Adrenal gland (tissue), 12 donors: ENCODE measurements around the gene OR10AG1. TPM values are rescaled to one million over a fixed set of nuclear protein-coding genes. Genes with fewer than 3 reads are reported as not detected.

Source experiments
- DNase-seq, 7 donors: peaks; one replicate each; pipeline ENCODE4 v3.0.0-alpha.2; 2019 to 2020
- H3K27ac ChIP-seq, 5 donors: fragments of 200-600 bp; sonication (generic) in 4 of 5; 1 replicate in 3 of 5; 2 replicates in 2 of 5; pipeline versions ENCODE4 v1.5.1 to v1.8.0; 2016 to 2020; ENCODE audit warnings: mild to moderate bottlenecking in 1 of 5
- H3K27me3 ChIP-seq: fragments of 200-600 bp; 2 replicates; pipeline ENCODE4 v1.8.0; 2021
- H3K36me3 ChIP-seq, 2 donors: fragments of 200-600 bp; replicated peaks in 1 of 2; 1 replicate in 1 of 2; 2 replicates in 1 of 2; pipeline versions ENCODE4 v1.5.1 to v1.8.0; 2018 to 2022
- H3K4me1 ChIP-seq, 2 donors: fragments of 200-600 bp; replicated peaks in 1 of 2; 1 replicate in 1 of 2; 2 replicates in 1 of 2; pipeline versions ENCODE4 v1.5.1 to v1.8.0; 2018 to 2021
- H3K4me3 ChIP-seq, 4 donors: fragments of 200-600 bp; sonication (generic) in 3 of 4; one replicate each; pipeline ENCODE4 v1.5.1; 2016 to 2018
- H3K9me3 ChIP-seq, 3 donors: fragments of 200-600 bp; sonication (generic) in 1 of 3; replicated peaks in 1 of 3; 1 replicate in 2 of 3; 2 replicates in 1 of 3; pipeline versions ENCODE4 v1.5.1 to v1.8.0; 2016 to 2021
- POLR2A ChIP-seq, 2 donors: fragments of 450-650 bp; IDR thresholded peaks; one replicate each; pipeline ENCODE4 v1.6.1; 2017; ENCODE audit warnings: antibody characterized with exemption in 2 of 2, mild to moderate bottlenecking in 2 of 2, moderate library complexity in 1 of 2
- WGBS, 4 donors: extraction: QIAGEN DNeasy Blood & Tissue Kit in 2 of 4; methylation state at CpG; one replicate each; pipeline versions ENCODE4 v1.1.5 to v1.1.7; 2013 to 2017; 5-methylcytosine and 5-hydroxymethylcytosine counted together
- intact Hi-C, 2 donors: fragments of 100-400 bp; cut with DNase I; formaldehyde crosslinking; loops; one replicate each; pipeline versions ENCODE4 v1.14.1 to v1.15.0; 2022 to 2023
- polyA plus RNA-seq, 3 donors: library from polyadenylated mRNA; stranded (reverse); fragments of 200-250 nt in 2 of 3; fragments of 350-450 nt in 1 of 3; fragmentation: Illumina TruSeq in 1 of 3; extraction: RNeasy Lipid Tissue Mini Kit (QIAGEN cat#74804) in 1 of 3; gene quantifications; one replicate each; pipeline ENCODE4 v1.2.3, GENCODE V29; 2013 to 2014
- total RNA-seq, 9 donors: library from RNA; depleted of rRNA in 4 of 9; stranded (reverse); fragments of >200 nt in 4 of 9; fragments of 120-200 nt in 1 of 9; fragmentation: NEBNext Ultra II Directional in 1 of 9; extraction: Animal tissue kit (Norgen Biotek cat#: 25700) in 1 of 9; gene quantifications; one replicate each; pipeline versions ENCODE4 v1.1.0 to v1.2.4, GENCODE V29; 2013 to 2023
- TF ChIP-seq, protein P1 (sequence below), 6 experiments: fragments of 450-650 bp in 4 of 6; fragments of 200-600 bp in 2 of 6; sonication (generic) in 1 of 6; IDR thresholded peaks; 1 replicate in 5 of 6; 2 replicates in 1 of 6; pipeline versions ENCODE4 v1.5.1 to v1.8.0; 2016 to 2021; ENCODE audit warnings: antibody characterized with exemption in 6 of 6, mild to moderate bottlenecking in 2 of 6, moderate library complexity in 1 of 6
- donor health status: healthy with polysubstance abuse.
- donor health status: Bipolar disorder and iron deficiency.
- donor health status: DM: yes; HTN: yes; CAD: no.
- donor health status: DM: no; HTN: no; CAD: no.
- donor health status: DM: no; HTN: no; CAD: no.
- donor health status: DM: yes; HTN: yes; CAD: no.

OR10AG1 gene
- total and polyA plus RNA-seq, 12 donors = not detected

DNA sequence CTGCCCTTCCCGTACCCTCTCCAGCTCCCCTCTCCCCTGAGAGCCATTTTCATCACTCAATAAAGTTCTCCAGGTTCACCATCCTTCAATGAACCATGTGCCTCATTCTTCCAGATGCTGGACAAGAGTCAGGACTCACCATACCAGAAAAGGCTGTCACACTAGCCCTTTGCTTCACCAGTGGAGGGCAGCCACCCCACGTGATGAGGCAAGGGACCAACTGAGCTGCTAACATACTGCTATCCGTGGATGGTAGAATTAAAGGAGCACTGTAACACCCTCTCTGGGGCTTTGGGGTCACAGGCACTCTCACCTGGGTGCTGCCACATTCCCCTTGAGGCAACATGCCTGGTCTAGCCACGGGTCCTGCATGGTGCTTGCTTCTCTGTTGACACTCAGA is 20.4 kb downstream of the OR10AG1 start:
- H3K4me3 ChIP-seq = no peak overlapping the region
- H3K4me1 ChIP-seq = no peaks in the 10 kb centered on the region
- WGBS, 4 donors = 59 to 75% (median 63%) methylated on average over 3 to 4 of the region's 4 CpGs
- intact Hi-C loops = loop anchor here in 1 of 2 donors (10.0 kb wide), 1 partner anchor 835 kb away; no protein-coding TSS in a partner anchor
- TF ChIP-seq POLR2A (IDR thresholded peaks at IDR 0.05) = no peak
- TF ChIP-seq, protein P1, sequence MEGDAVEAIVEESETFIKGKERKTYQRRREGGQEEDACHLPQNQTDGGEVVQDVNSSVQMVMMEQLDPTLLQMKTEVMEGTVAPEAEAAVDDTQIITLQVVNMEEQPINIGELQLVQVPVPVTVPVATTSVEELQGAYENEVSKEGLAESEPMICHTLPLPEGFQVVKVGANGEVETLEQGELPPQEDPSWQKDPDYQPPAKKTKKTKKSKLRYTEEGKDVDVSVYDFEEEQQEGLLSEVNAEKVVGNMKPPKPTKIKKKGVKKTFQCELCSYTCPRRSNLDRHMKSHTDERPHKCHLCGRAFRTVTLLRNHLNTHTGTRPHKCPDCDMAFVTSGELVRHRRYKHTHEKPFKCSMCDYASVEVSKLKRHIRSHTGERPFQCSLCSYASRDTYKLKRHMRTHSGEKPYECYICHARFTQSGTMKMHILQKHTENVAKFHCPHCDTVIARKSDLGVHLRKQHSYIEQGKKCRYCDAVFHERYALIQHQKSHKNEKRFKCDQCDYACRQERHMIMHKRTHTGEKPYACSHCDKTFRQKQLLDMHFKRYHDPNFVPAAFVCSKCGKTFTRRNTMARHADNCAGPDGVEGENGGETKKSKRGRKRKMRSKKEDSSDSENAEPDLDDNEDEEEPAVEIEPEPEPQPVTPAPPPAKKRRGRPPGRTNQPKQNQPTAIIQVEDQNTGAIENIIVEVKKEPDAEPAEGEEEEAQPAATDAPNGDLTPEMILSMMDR (IDR thresholded peaks at IDR 0.05) = no peak
- H3K27me3 ChIP-seq = no peaks in the 10 kb centered on the region
- H3K36me3 ChIP-seq = no peaks in the 10 kb centered on the region
- no peak overlapping the region for H3K27ac ChIP-seq
- DNase-seq = no peak
- no peaks in the 10 kb centered on the region for H3K9me3 ChIP-seq

DNA sequence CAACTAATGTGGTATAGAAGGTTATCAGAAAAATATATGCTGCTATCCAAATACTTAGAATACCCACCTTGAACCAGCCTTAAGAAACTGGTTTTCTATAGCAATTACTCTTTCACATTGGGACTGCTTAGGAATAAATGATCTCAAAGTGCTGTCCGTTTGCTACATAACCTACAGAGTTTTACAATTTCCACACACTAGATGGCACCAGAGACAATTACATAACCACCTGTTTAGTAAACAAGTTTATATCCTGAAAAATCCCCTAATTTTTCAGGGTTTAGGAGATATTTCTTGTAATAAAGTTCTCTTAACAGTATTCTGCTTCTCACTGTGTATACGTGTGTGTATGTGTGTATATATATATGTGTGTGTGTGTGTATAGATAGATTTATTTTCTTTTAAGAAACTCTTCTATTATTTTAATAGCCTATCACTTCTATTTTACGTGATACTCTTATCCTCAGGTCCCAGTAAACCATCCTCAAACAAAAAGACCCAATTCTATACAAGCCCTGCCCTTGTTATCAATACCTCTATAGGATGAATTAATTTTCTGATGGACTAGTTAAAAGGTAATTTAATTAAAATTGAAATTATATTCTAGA is 26.9 kb downstream of the OR10AG1 start:
- H3K27me3 ChIP-seq = no peaks in the 10 kb centered on the region
- no peak for DNase-seq
- no peak overlapping the region for H3K27ac ChIP-seq
- H3K4me1 ChIP-seq = no peaks in the 10 kb centered on the region
- H3K36me3 ChIP-seq = no peaks in the 10 kb centered on the region
- no peak overlapping the region for H3K4me3 ChIP-seq
- TF ChIP-seq POLR2A (IDR thresholded peaks at IDR 0.05) = no peak
- TF ChIP-seq, protein P1 (IDR thresholded peaks at IDR 0.05) = peak; percentile 21 to 53 (median 34)
- WGBS, 4 donors = 1 to 6% (median 2%) methylated on average over 3 of the region's 3 CpGs
- intact Hi-C loops = loop anchor here in 1 of 2 donors (10.0 kb wide), 1 partner anchor 842 kb away; no protein-coding TSS in a partner anchor
- H3K9me3 ChIP-seq = no peaks in the 10 kb centered on the region

DNA sequence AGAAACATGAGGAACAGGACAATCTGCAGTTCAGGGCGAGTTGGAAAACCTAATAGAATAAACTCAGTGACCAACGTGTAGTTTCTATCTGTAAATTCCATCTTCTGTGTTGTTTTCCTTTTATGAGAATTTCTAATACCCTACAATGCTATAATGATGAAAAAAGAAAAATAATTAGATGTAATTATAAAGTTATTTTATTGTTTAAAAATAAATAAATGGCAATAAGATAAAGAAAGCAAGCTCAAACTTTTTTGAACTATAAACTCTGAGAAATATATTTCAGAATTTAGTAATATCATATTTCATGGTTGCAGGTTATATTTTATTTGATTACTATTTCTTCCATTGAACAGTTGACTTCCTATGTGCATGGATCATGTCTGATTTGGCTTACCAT is 33.4 kb downstream of the OR10AG1 start, which contains the start of gene OR5I1:
Gene OR5I1, minus strand, starts transcription at position 101 of the 400 bp plus-strand sequence. Its CDS starts 0 bp downstream, at position 101.
- 46 to 56% (median 52%) methylated on average over 2 of the region's 2 CpGs for WGBS, 4 donors
- H3K9me3 ChIP-seq = no peaks in the 10 kb centered on the region
- intact Hi-C loops = no loop called here

DNA sequence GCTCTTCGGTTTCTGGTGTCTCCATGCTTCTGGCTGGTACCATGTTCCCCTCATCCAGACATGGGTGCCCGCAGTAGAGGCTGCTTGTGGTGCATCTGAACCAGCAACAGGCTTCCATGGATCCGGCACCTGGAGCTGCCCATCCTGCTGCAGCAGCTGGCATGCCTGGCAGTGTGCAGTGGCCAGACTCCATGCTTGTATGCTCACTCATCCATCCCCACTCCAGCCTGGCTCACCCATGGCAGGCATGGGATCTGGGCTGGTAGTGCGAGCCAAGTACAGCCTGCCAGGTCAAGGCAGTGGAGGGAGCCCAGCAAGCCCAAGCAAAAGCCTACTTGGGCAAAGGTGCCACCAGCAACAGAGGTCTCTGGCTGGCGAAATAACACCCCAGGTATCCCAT is 49.2 kb downstream of the OR10AG1 start:
- Histone ChIP-seq H3K4me1 (no peaks in the 10 kb centered on the region), H3K36me3 (no peaks in the 10 kb centered on the region), H3K27ac (no peak overlapping the region), H3K9me3 (no peaks in the 10 kb centered on the region), H3K27me3 (no peaks in the 10 kb centered on the region), H3K4me3 (no peak overlapping the region)
- DNase-seq = no peak
- TF ChIP-seq POLR2A (IDR thresholded peaks at IDR 0.05) = no peak
- TF ChIP-seq, protein P1 (IDR thresholded peaks at IDR 0.05) = no peak
- 66 to 81% (median 70%) methylated on average over 4 to 5 of the region's 5 CpGs for WGBS, 4 donors
- intact Hi-C loops = no loop called here

More for the DNA sequence above, 33.4 kb downstream of the OR10AG1 start, which contains the start of gene OR5I1:
- Histone ChIP-seq H3K27me3 (no peaks in the 10 kb centered on the region), H3K4me1 (no peaks in the 10 kb centered on the region), H3K4me3 (no peak within 1 kb of the TSS), H3K36me3 (no peaks in the 10 kb centered on the region), H3K27ac (no peak within 1 kb of the TSS)
- TF ChIP-seq, protein P1 (IDR thresholded peaks at IDR 0.05) = no peak
- no peak for TF ChIP-seq POLR2A (IDR thresholded peaks at IDR 0.05)
- DNase-seq = no peak

Other genes starting within 250 kb of the OR10AG1 start
- gene OR5D13, start 196.5 kb downstream of the OR10AG1 start, total RNA-seq = not detected
- not detected for gene OR5D13, start 196.5 kb downstream of the OR10AG1 start, polyA plus RNA-seq
- gene OR5D14, start 174.4 kb downstream of the OR10AG1 start, total RNA-seq = not detected
- not detected for gene OR5D14, start 174.4 kb downstream of the OR10AG1 start, polyA plus RNA-seq
- not detected for gene OR5L1, start 158.6 kb downstream of the OR10AG1 start, total RNA-seq
- not detected for gene OR5L1, start 158.6 kb downstream of the OR10AG1 start, polyA plus RNA-seq
- gene OR5D18, start 150.3 kb downstream of the OR10AG1 start, total RNA-seq = not detected
- not detected for gene OR5D18, start 150.3 kb downstream of the OR10AG1 start, polyA plus RNA-seq
- gene OR5L2, start 142.7 kb downstream of the OR10AG1 start, total RNA-seq = not detected
- not detected for gene OR5L2, start 142.7 kb downstream of the OR10AG1 start, polyA plus RNA-seq
- gene OR5D16, start 131.2 kb downstream of the OR10AG1 start, total RNA-seq = not detected
- gene OR5D16, start 131.2 kb downstream of the OR10AG1 start, polyA plus RNA-seq = not detected
- not detected for gene TRIM51, start 86.6 kb downstream of the OR10AG1 start, total RNA-seq
- not detected for gene TRIM51, start 86.6 kb downstream of the OR10AG1 start, polyA plus RNA-seq
- not detected for gene OR5W2, start 55.4 kb downstream of the OR10AG1 start, total RNA-seq
- gene OR5W2, start 55.4 kb downstream of the OR10AG1 start, polyA plus RNA-seq = not detected
- gene OR5I1, start 33.5 kb downstream of the OR10AG1 start, total RNA-seq = not detected
- gene OR5I1, start 33.5 kb downstream of the OR10AG1 start, polyA plus RNA-seq = not detected
- not detected for gene OR5F1, start 24.7 kb upstream of the OR10AG1 start, total RNA-seq
- not detected for gene OR5F1, start 24.7 kb upstream of the OR10AG1 start, polyA plus RNA-seq
- gene OR5AS1, start 57.7 kb upstream of the OR10AG1 start, total RNA-seq = not detected
- gene OR5AS1, start 57.7 kb upstream of the OR10AG1 start, polyA plus RNA-seq = not detected
- not detected for gene OR8I2, start 123.4 kb upstream of the OR10AG1 start, total RNA-seq
- gene OR8I2, start 123.4 kb upstream of the OR10AG1 start, polyA plus RNA-seq = not detected
- gene OR8H2, start 133.7 kb upstream of the OR10AG1 start, total RNA-seq = not detected
- gene OR8H2, start 133.7 kb upstream of the OR10AG1 start, polyA plus RNA-seq = not detected
- gene OR8H3, start 152.4 kb upstream of the OR10AG1 start, total RNA-seq = not detected
- gene OR8H3, start 152.4 kb upstream of the OR10AG1 start, polyA plus RNA-seq = not detected
- gene OR8J3, start 170.3 kb upstream of the OR10AG1 start, total RNA-seq = not detected
- not detected for gene OR8J3, start 170.3 kb upstream of the OR10AG1 start, polyA plus RNA-seq
- not detected for gene OR8K5, start 190.4 kb upstream of the OR10AG1 start, total RNA-seq
- not detected for gene OR8K5, start 190.4 kb upstream of the OR10AG1 start, polyA plus RNA-seq
- gene OR5J2, start 206.7 kb upstream of the OR10AG1 start, total RNA-seq = not detected
- not detected for gene OR5J2, start 206.7 kb upstream of the OR10AG1 start, polyA plus RNA-seq